Lower lobe of right lung (tissue), 2 donors: ENCODE data around the gene FIP1L1. TPM values are rescaled to one million over a fixed set of nuclear protein-coding genes. Genes with fewer than 3 reads are reported as not detected.

Source experiments
- ATAC-seq, 2 donors: fragments of 200-7000 bp; cut with Tn5 transposase; one replicate each; pipeline ENCODE4 v1.9.1; 2020 to 2022; ENCODE audit warnings: mild to moderate bottlenecking in 2 of 2, moderate library complexity in 2 of 2
- DNase-seq: peaks from one replicate; pipeline ENCODE4 v3.0.0-alpha.2; 2020
- H3K27ac ChIP-seq: fragments of 200-600 bp; one replicate; pipeline ENCODE4 v1.8.0; 2022
- H3K27me3 ChIP-seq: fragments of 200-600 bp; one replicate; pipeline ENCODE4 v1.8.0; 2022; ENCODE audit warnings: low read depth
- H3K36me3 ChIP-seq: fragments of 200-600 bp; one replicate; pipeline ENCODE4 v1.8.0; 2022; ENCODE audit warnings: mild to moderate bottlenecking
- H3K4me1 ChIP-seq: fragments of 200-600 bp; one replicate; pipeline ENCODE4 v1.8.0; 2022
- H3K4me3 ChIP-seq: fragments of 200-600 bp; one replicate; pipeline ENCODE4 v1.8.0; 2022; ENCODE audit warnings: mild to moderate bottlenecking
- H3K9me3 ChIP-seq: fragments of 200-600 bp; one replicate; pipeline ENCODE4 v1.8.0; 2022
- intact Hi-C: fragments of 100-400 bp; cut with DNase I; formaldehyde crosslinking; loops from one replicate; pipeline ENCODE4 v1.11.0; 2022
- total RNA-seq: library from RNA; stranded (reverse); fragmentation: NEBNext Ultra II Directional; extraction: Animal tissue kit (Norgen Biotek cat#: 25700); gene quantifications from one replicate; pipeline ENCODE4 v1.2.1, GENCODE V29; 2021
- TF ChIP-seq, protein P1 (sequence below): fragments of 200-600 bp; IDR thresholded peaks from one replicate; pipeline ENCODE4 v1.8.0; 2022; ENCODE audit warnings: antibody characterized with exemption, mild to moderate bottlenecking
- donor health status: DM: no; HTN: yes; CAD: no; lungs with severe emphysema.

FIP1L1 gene
- total RNA-seq, 1 donor from 2014 or later: 48.8 TPM

DNA sequence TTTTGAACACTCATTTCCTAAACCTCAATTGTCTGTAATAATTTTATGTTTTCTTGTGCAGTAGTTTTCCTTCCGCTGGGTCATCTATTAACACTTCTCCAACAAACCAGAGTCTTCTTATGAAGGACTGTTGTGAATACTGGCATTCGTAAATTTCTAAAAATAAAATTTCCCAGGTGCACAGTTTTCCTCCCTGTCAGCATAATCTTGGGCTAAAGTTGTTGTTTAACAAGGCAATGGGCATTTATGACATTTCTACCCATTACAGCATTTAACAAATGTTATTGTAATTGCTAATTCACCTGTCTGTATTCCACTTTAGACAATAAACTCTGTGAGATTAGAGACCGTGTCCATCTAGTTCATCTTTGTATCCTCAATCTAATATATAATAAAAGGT, 12.8 kb upstream of the FIP1L1 start:
- Histone ChIP-seq H3K4me3 (peak overlapping the region; percentile 94), H3K9me3 (no peaks in the 10 kb centered on the region), H3K27ac (no peak overlapping the region), H3K27me3 (no peaks in the 10 kb centered on the region), H3K36me3 (no peaks in the 10 kb centered on the region), H3K4me1 (peaks cover 26% of the 10 kb centered on the region)
- intact Hi-C loops: no loop called here
- no peak for ATAC-seq
- no peak for DNase-seq
- TF ChIP-seq, protein P1, sequence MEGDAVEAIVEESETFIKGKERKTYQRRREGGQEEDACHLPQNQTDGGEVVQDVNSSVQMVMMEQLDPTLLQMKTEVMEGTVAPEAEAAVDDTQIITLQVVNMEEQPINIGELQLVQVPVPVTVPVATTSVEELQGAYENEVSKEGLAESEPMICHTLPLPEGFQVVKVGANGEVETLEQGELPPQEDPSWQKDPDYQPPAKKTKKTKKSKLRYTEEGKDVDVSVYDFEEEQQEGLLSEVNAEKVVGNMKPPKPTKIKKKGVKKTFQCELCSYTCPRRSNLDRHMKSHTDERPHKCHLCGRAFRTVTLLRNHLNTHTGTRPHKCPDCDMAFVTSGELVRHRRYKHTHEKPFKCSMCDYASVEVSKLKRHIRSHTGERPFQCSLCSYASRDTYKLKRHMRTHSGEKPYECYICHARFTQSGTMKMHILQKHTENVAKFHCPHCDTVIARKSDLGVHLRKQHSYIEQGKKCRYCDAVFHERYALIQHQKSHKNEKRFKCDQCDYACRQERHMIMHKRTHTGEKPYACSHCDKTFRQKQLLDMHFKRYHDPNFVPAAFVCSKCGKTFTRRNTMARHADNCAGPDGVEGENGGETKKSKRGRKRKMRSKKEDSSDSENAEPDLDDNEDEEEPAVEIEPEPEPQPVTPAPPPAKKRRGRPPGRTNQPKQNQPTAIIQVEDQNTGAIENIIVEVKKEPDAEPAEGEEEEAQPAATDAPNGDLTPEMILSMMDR: no peak

DNA sequence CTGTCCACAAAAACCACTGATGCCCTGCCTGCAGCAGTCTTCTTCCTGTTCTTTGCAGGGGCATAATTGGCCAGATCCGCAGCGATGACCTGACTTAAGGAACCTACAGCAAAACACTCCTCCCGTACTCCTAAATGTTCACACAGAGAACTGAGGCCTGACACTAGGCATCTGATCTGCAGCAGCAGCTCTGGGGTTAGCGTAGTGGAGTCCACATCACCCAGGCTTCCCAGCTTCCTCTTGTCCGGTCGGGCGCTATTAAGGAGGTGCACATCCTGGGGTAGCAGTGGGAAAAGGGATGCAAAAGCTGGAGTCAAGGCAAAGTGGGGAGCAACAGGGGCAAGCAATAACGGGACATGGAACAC, 12.3 kb upstream of the FIP1L1 start:
- H3K27ac ChIP-seq: peak overlapping the region; percentile 80
- ATAC-seq (peak; percentile 18 to 28), DNase-seq (no peak)
- intact Hi-C loops: no loop called here
- peaks cover 26% of the 10 kb centered on the region for H3K4me1 ChIP-seq
- H3K9me3 ChIP-seq: no peaks in the 10 kb centered on the region
- peak overlapping the region; percentile 94 for H3K4me3 ChIP-seq
- no peaks in the 10 kb centered on the region for H3K27me3 ChIP-seq
- no peaks in the 10 kb centered on the region for H3K36me3 ChIP-seq
- TF ChIP-seq, protein P1: no peak

GRCh38 chr4:53365486-53366300, 11.7 kb upstream of the FIP1L1 start, which contains the start of gene SCFD2:
Gene SCFD2 (minus strand): TSS chr4:53366061.
- DNase-seq (peak; percentile 98), ATAC-seq (peak; percentile 100)
- intact Hi-C loops: no loop called here
- H3K27me3 ChIP-seq: no peaks in the 10 kb centered on the region
- no peaks in the 10 kb centered on the region for H3K36me3 ChIP-seq
- peak within 1 kb of the TSS; percentile 80 for H3K27ac ChIP-seq
- H3K9me3 ChIP-seq: no peaks in the 10 kb centered on the region
- TF ChIP-seq, protein P1: no peak
- H3K4me1 ChIP-seq: peaks cover 26% of the 10 kb centered on the region
- H3K4me3 ChIP-seq: peak within 1 kb of the TSS; percentile 94

GRCh38 chr4:53366301-53366716, 11.1 kb upstream of the FIP1L1 start:
- Histone ChIP-seq H3K27ac (peak overlapping the region; percentile 80), H3K4me1 (peaks cover 26% of the 10 kb centered on the region), H3K9me3 (no peaks in the 10 kb centered on the region), H3K27me3 (no peaks in the 10 kb centered on the region), H3K4me3 (peak overlapping the region; percentile 94), H3K36me3 (no peaks in the 10 kb centered on the region)
- no peak for DNase-seq
- intact Hi-C loops: no loop called here
- TF ChIP-seq, protein P1: no peak
- peak in 1 of 2 donors; percentile 2 for ATAC-seq

- no peak for ATAC-seq
- H3K4me1 ChIP-seq: peaks cover 26% of the 10 kb centered on the region
- intact Hi-C loops: no loop called here
Observed at GRCh38 chr4:53367721-53368120, 9.7 kb upstream of the FIP1L1 start.

More at GRCh38 chr4:53367721-53368120, 9.7 kb upstream of the FIP1L1 start:
- Histone ChIP-seq H3K27ac (no peak overlapping the region), H3K27me3 (no peaks in the 10 kb centered on the region), H3K4me3 (no peak overlapping the region), H3K9me3 (no peaks in the 10 kb centered on the region), H3K36me3 (no peaks in the 10 kb centered on the region)
- TF ChIP-seq, protein P1: no peak
- no peak for DNase-seq
